ENCODE results near the gene ITGB3. TPM values are rescaled to one million over a fixed set of nuclear protein-coding genes. Genes with fewer than 3 reads are reported as not detected.

ITGB3 gene
- total and polyA plus RNA-seq, 10 of the 15 experiments (the other 5 are each of a cell fraction or from before 2014, with no cell fraction given), result 0.69 to 22.8 (median 13.6) TPM

DNA sequence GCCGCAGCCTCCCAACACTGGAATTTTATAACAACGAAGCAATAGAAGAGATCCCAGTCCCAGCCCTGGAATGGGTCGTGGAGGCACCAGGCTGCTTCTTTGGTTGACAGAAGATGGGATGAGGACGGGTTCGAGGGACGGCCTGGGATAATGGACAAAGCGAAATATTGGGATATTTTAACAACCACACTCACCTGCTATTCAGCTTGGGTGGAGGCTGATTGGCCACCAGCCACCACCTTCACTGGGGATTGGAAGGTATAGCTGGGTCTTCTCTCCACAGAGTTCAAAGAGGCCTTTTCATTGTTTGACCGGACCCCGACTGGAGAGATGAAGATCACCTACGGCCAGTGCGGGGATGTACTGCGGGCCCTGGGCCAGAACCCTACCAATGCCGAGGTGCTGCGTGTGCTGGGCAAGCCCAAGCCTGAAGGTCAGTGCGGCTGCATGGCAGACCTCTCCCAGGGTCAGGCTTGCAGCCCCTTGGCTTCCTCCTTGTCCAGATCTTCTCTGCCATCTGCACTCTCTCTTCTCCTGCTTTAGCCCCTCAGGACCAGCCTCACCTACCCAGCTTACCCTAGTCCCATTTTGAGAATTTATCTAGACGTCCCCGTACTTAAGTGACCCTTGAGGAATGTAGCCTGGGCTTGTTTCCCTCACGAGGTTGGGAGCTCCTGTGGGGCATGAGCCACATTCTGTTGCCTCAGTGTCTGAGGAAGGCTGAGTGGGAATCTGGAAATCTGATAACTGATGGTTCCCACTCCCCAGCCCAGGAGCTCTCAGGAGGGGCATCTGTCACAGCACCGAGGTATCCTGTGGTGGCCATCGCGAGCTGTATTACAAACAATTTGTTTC is 33.8 kb upstream of the ITGB3 start:
- FAIRE-seq (no peak), ATAC-seq (no peak), DNase-seq (ENCODE audit: low read depth, low spot score) (no peak)
- in situ Hi-C loops (cut with MboI) (no loop called here), intact Hi-C loops (cut with micrococcal nuclease; ENCODE audit: unreplicated experiment) (no loop called here)
- Histone ChIP-seq H3K4me2 (ENCODE audit: control insufficient read depth, insufficient read depth) (no peak overlapping the region), H3K9me3 (replicated peaks; ENCODE audit: control insufficient read depth, insufficient read depth, low read length) (no peaks in the 10 kb centered on the region; the same call in 2 of the 3 replicates), H4K20me1 (ENCODE audit: control insufficient read depth, insufficient read depth) (no peaks in the 10 kb centered on the region), H3K4me3 (no peak overlapping the region), H2AFZ (ENCODE audit: control insufficient read depth, low read depth, low read length) (no peak overlapping the region; the same call in 1 of the 2 replicates), H3K36me3 (ENCODE audit: control insufficient read depth in 2 of 2, insufficient read depth in 2 of 2, low read length in 1 of 2) (no peaks in the 10 kb centered on the region), H3K27ac (ENCODE audit: control insufficient read depth, insufficient read depth) (no peak overlapping the region), H3K27me3 (replicated peaks in 1 of 2; ENCODE audit: control insufficient read depth in 2 of 2, insufficient read depth in 2 of 2, low read length in 1 of 2) (no peaks in the 10 kb centered on the region), H3K79me2 (ENCODE audit: control insufficient read depth, insufficient read depth, low read length) (no peaks in the 10 kb centered on the region), H3K4me1 (ENCODE audit: control insufficient read depth, insufficient read depth, low read length) (peaks cover 9% of the 10 kb centered on the region), H3K9ac (ENCODE audit: control insufficient read depth, insufficient read depth, low read length) (no peak overlapping the region)
- POLR2A ChIA-PET, result interaction anchor here (1.8 kb wide), 1 partner anchor 12 kb away, joined by 6 read pairs; no protein-coding TSS in a partner anchor
- 80% methylated on average over 21 of the region's 21 CpGs for WGBS (ENCODE audit: insufficient coverage, insufficient replicate concordance, low lambda C conversion rate, missing lambda C conversion rate)
- SMC1A ChIA-PET (ENCODE audit: uncharacterized antibody, unreplicated experiment), result interaction anchor here (0.9 to 4.8 kb wide), 9 partner anchors 10 to 445 kb away, joined by 3 to 46 read pairs (median 4); partner anchors contain the start of genes CDC27 and MYL4
- no TSS peak for BruUV-seq (replicated peaks)
- CTCF ChIA-PET, result interaction anchor here (1.1 to 2.8 kb wide), 4 partner anchors 10 to 103 kb away, joined by 3 to 20 read pairs (median 4); partner anchors contain the start of gene EFCAB13
- RAD21 ChIA-PET (ENCODE audit: unreplicated experiment), result interaction anchor here (1.1 to 2.5 kb wide), 3 partner anchors 9 to 13 kb away, joined by 3 to 13 read pairs (median 10); no protein-coding TSS in a partner anchor
- TF ChIP-seq, protein P1, sequence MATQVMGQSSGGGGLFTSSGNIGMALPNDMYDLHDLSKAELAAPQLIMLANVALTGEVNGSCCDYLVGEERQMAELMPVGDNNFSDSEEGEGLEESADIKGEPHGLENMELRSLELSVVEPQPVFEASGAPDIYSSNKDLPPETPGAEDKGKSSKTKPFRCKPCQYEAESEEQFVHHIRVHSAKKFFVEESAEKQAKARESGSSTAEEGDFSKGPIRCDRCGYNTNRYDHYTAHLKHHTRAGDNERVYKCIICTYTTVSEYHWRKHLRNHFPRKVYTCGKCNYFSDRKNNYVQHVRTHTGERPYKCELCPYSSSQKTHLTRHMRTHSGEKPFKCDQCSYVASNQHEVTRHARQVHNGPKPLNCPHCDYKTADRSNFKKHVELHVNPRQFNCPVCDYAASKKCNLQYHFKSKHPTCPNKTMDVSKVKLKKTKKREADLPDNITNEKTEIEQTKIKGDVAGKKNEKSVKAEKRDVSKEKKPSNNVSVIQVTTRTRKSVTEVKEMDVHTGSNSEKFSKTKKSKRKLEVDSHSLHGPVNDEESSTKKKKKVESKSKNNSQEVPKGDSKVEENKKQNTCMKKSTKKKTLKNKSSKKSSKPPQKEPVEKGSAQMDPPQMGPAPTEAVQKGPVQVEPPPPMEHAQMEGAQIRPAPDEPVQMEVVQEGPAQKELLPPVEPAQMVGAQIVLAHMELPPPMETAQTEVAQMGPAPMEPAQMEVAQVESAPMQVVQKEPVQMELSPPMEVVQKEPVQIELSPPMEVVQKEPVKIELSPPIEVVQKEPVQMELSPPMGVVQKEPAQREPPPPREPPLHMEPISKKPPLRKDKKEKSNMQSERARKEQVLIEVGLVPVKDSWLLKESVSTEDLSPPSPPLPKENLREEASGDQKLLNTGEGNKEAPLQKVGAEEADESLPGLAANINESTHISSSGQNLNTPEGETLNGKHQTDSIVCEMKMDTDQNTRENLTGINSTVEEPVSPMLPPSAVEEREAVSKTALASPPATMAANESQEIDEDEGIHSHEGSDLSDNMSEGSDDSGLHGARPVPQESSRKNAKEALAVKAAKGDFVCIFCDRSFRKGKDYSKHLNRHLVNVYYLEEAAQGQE (IDR thresholded peaks at IDR 0.05; ENCODE audit: low read depth, low read length), result no peak
- TF ChIP-seq SUZ12 (IDR thresholded peaks at IDR 0.05; ENCODE audit: unreplicated experiment) (no peak), CBX5 (IDR thresholded peaks at IDR 0.05; ENCODE audit: low read depth) (no peak), IKZF2 (IDR thresholded peaks at IDR 0.05) (no peak), RAD21 (IDR thresholded peaks at IDR 0.05; ENCODE audit: insufficient read depth, low read depth, low read length) (no peak), ATF7 (IDR thresholded peaks at IDR 0.05; ENCODE audit: low read depth) (no peak), BMI1 (IDR thresholded peaks at IDR 0.05; ENCODE audit: borderline replicate concordance) (no peak), POLR2A (IDR thresholded peaks at IDR 0.05; ENCODE audit: low read depth, low read length) (no peak), WRNIP1 (IDR thresholded peaks at IDR 0.05; ENCODE audit: borderline replicate concordance, low read depth, low read length) (no peak), GATAD2B (conservative IDR thresholded peaks at IDR 0.05; ENCODE audit: low read depth) (no peak)
- TF ChIP-seq, protein P2, sequence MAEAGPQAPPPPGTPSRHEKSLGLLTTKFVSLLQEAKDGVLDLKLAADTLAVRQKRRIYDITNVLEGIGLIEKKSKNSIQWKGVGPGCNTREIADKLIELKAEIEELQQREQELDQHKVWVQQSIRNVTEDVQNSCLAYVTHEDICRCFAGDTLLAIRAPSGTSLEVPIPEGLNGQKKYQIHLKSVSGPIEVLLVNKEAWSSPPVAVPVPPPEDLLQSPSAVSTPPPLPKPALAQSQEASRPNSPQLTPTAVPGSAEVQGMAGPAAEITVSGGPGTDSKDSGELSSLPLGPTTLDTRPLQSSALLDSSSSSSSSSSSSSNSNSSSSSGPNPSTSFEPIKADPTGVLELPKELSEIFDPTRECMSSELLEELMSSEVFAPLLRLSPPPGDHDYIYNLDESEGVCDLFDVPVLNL (IDR thresholded peaks at IDR 0.05; ENCODE audit: low read depth, low read length), result no peak
- TF ChIP-seq, protein P3, sequence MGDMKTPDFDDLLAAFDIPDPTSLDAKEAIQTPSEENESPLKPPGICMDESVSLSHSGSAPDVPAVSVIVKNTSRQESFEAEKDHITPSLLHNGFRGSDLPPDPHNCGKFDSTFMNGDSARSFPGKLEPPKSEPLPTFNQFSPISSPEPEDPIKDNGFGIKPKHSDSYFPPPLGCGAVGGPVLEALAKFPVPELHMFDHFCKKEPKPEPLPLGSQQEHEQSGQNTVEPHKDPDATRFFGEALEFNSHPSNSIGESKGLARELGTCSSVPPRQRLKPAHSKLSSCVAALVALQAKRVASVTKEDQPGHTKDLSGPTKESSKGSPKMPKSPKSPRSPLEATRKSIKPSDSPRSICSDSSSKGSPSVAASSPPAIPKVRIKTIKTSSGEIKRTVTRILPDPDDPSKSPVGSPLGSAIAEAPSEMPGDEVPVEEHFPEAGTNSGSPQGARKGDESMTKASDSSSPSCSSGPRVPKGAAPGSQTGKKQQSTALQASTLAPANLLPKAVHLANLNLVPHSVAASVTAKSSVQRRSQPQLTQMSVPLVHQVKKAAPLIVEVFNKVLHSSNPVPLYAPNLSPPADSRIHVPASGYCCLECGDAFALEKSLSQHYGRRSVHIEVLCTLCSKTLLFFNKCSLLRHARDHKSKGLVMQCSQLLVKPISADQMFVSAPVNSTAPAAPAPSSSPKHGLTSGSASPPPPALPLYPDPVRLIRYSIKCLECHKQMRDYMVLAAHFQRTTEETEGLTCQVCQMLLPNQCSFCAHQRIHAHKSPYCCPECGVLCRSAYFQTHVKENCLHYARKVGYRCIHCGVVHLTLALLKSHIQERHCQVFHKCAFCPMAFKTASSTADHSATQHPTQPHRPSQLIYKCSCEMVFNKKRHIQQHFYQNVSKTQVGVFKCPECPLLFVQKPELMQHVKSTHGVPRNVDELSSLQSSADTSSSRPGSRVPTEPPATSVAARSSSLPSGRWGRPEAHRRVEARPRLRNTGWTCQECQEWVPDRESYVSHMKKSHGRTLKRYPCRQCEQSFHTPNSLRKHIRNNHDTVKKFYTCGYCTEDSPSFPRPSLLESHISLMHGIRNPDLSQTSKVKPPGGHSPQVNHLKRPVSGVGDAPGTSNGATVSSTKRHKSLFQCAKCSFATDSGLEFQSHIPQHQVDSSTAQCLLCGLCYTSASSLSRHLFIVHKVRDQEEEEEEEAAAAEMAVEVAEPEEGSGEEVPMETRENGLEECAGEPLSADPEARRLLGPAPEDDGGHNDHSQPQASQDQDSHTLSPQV (IDR thresholded peaks at IDR 0.05), result no peak
